Astrocyte (in vitro differentiated cells and primary cell): ENCODE data around the gene ZBTB47. TPM values are rescaled to one million over a fixed set of nuclear protein-coding genes. Genes with fewer than 3 reads are reported as not detected.

ENCODE experiments used
- DNase-seq: peaks from one replicate; pipeline ENCODE4 v3.0.0-alpha.2; 2010; ENCODE audit warnings: low read depth
- FAIRE-seq: peaks from 2 replicates; lab custom pipeline; 2011; peaks lifted over from hg19 to GRCh38; lab: Jason Lieb, UNC
- H2AFZ ChIP-seq: 2 replicates; pipeline ENCODE4 v1.6.0; 2012; ENCODE audit warnings: low read depth, low read length, inconsistent platforms
- H3K27ac ChIP-seq: 2 replicates; pipeline ENCODE4 v1.5.1; 2011; ENCODE audit warnings: low read depth, low read length, inconsistent platforms
- H3K27me3 ChIP-seq: 2 replicates; pipeline ENCODE4 v1.6.0; 2011; ENCODE audit warnings: low read length, inconsistent platforms; ENCODE audit not compliant: insufficient read depth
- H3K36me3 ChIP-seq: 2 replicates; pipeline ENCODE4 v1.5.1; 2011; ENCODE audit warnings: low read length, inconsistent platforms; ENCODE audit not compliant: insufficient read depth
- H3K4me1 ChIP-seq: 2 replicates; pipeline ENCODE4 v1.5.1; 2011; ENCODE audit warnings: low read length, inconsistent platforms; ENCODE audit not compliant: insufficient read depth
- H3K4me2 ChIP-seq: 2 replicates; pipeline ENCODE4 v1.6.0; 2012; ENCODE audit warnings: low read length, inconsistent platforms
- H3K4me3 ChIP-seq: 2 replicates; pipeline ENCODE4 v1.5.1; 2011; ENCODE audit warnings: low read depth, mild to moderate bottlenecking, low read length, inconsistent platforms; ENCODE audit not compliant: insufficient read depth
- H3K79me2 ChIP-seq: 2 replicates; pipeline ENCODE4 v1.6.0; 2012; ENCODE audit warnings: mild to moderate bottlenecking, low read length, inconsistent platforms; ENCODE audit not compliant: insufficient read depth
- H3K9ac ChIP-seq: 2 replicates; pipeline ENCODE4 v1.6.0; 2012; ENCODE audit warnings: mild to moderate bottlenecking, low read length, inconsistent platforms
- H3K9me3 ChIP-seq: 2 replicates; pipeline ENCODE4 v1.5.1; 2012; ENCODE audit warnings: low read depth, mild to moderate bottlenecking, low read length, inconsistent platforms; ENCODE audit not compliant: insufficient read depth
- H4K20me1 ChIP-seq: 2 replicates; pipeline ENCODE4 v1.6.0; 2012; ENCODE audit warnings: low read length, inconsistent platforms; ENCODE audit not compliant: insufficient read depth
- H3K27ac Mint-ChIP-seq: one replicate; pipeline ENCODE4 v1.8.0; 2021; ENCODE audit warnings: mild to moderate bottlenecking, mixed read lengths; ENCODE audit not compliant: unreplicated experiment
- H3K27me3 Mint-ChIP-seq: one replicate; pipeline ENCODE4 v1.8.0; 2021; ENCODE audit warnings: low read depth, mixed read lengths; ENCODE audit not compliant: unreplicated experiment
- H3K36me3 Mint-ChIP-seq: one replicate; pipeline ENCODE4 v1.8.0; 2021; ENCODE audit warnings: low read depth, mixed read lengths; ENCODE audit not compliant: unreplicated experiment
- H3K4me1 Mint-ChIP-seq: one replicate; pipeline ENCODE4 v1.8.0; 2021; ENCODE audit warnings: low read depth, mixed read lengths; ENCODE audit not compliant: unreplicated experiment
- H3K4me3 Mint-ChIP-seq: one replicate; pipeline ENCODE4 v1.8.0; 2021; ENCODE audit warnings: mild to moderate bottlenecking, moderate library complexity, mixed read lengths; ENCODE audit not compliant: unreplicated experiment
- H3K9me3 Mint-ChIP-seq: one replicate; pipeline ENCODE4 v1.8.0; 2021; ENCODE audit warnings: mild to moderate bottlenecking, mixed read lengths; ENCODE audit not compliant: unreplicated experiment
- EZH2 ChIP-seq: IDR thresholded peaks from 2 replicates; pipeline ENCODE4 v1.6.1; 2012; ENCODE audit warnings: mild to moderate bottlenecking, low read length, inconsistent platforms; ENCODE audit not compliant: insufficient read depth
- total RNA-seq: library from RNA; stranded (reverse); gene quantifications from 2 replicates; pipeline ENCODE4 v1.2.1, GENCODE V29; 2021
- TF ChIP-seq, protein P1 (sequence below): IDR thresholded peaks from 2 replicates; pipeline ENCODE4 v1.5.1; 2011; ENCODE audit warnings: low read depth, mild to moderate bottlenecking, inconsistent platforms, low read length, moderate library complexity; ENCODE audit not compliant: insufficient read depth

The ZBTB47 gene
- total RNA-seq, 1 donor from 2014 or later, result 9.3 TPM

GRCh38 chr3:42712688-42713372, 59.3 kb downstream of the ZBTB47 start:
- no peak overlapping the region for H3K4me3 Mint-ChIP-seq
- H3K27ac Mint-ChIP-seq, result no peak overlapping the region
- no peak for TF ChIP-seq EZH2
- Histone ChIP-seq H2AFZ (no peak overlapping the region), H4K20me1 (no peaks in the 10 kb centered on the region), H3K79me2 (no peaks in the 10 kb centered on the region), H3K27me3 (peaks cover 2% of the 10 kb centered on the region), H3K4me2 (no peak overlapping the region), H3K27ac (no peak overlapping the region), H3K4me3 (no peak overlapping the region), H3K9me3 (no peaks in the 10 kb centered on the region), H3K4me1 (no peaks in the 10 kb centered on the region), H3K36me3 (no peaks in the 10 kb centered on the region), H3K9ac (no peak overlapping the region)
- FAIRE-seq (no peak), DNase-seq (no peak)
- H3K9me3 Mint-ChIP-seq, result no peaks in the 10 kb centered on the region
- H3K27me3 Mint-ChIP-seq, result peaks cover 24% of the 10 kb centered on the region
- no peaks in the 10 kb centered on the region for H3K36me3 Mint-ChIP-seq
- H3K4me1 Mint-ChIP-seq, result no peaks in the 10 kb centered on the region

DNA sequence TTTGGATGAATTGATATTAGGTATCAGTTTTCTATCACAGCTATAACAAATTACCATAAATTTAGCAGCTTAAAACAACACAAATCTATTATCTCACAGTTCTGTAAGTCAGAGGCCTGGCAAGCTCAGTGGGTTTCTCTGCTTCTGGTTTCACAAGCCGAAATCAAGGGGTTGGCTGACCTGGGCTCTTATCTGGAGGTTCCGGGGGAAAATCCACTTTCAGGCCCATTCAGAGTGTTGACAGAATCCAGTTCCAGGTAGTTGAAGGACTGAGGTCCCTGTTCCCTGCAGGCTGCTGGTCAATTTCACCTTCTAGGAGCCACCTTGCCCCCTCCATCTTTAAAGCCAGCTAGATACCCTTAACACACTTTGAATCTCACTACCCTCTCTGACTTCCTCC, 60.2 kb downstream of the ZBTB47 start:
- TF ChIP-seq EZH2, result no peak
- TF ChIP-seq, protein P1, sequence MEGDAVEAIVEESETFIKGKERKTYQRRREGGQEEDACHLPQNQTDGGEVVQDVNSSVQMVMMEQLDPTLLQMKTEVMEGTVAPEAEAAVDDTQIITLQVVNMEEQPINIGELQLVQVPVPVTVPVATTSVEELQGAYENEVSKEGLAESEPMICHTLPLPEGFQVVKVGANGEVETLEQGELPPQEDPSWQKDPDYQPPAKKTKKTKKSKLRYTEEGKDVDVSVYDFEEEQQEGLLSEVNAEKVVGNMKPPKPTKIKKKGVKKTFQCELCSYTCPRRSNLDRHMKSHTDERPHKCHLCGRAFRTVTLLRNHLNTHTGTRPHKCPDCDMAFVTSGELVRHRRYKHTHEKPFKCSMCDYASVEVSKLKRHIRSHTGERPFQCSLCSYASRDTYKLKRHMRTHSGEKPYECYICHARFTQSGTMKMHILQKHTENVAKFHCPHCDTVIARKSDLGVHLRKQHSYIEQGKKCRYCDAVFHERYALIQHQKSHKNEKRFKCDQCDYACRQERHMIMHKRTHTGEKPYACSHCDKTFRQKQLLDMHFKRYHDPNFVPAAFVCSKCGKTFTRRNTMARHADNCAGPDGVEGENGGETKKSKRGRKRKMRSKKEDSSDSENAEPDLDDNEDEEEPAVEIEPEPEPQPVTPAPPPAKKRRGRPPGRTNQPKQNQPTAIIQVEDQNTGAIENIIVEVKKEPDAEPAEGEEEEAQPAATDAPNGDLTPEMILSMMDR, result no peak
- Histone ChIP-seq H3K4me3 (no peak overlapping the region), H3K9ac (no peak overlapping the region), H3K27me3 (peaks cover 2% of the 10 kb centered on the region), H3K4me1 (no peaks in the 10 kb centered on the region), H4K20me1 (no peaks in the 10 kb centered on the region), H3K36me3 (no peaks in the 10 kb centered on the region), H3K9me3 (no peaks in the 10 kb centered on the region), H3K79me2 (no peaks in the 10 kb centered on the region), H3K4me2 (no peak overlapping the region), H3K27ac (no peak overlapping the region), H2AFZ (no peak overlapping the region)
- H3K4me1 Mint-ChIP-seq, result no peaks in the 10 kb centered on the region
- peaks cover 30% of the 10 kb centered on the region for H3K27me3 Mint-ChIP-seq
- no peak for FAIRE-seq
- H3K36me3 Mint-ChIP-seq, result no peaks in the 10 kb centered on the region
- no peak overlapping the region for H3K27ac Mint-ChIP-seq
- no peaks in the 10 kb centered on the region for H3K9me3 Mint-ChIP-seq
- DNase-seq, result no peak
- no peak overlapping the region for H3K4me3 Mint-ChIP-seq

DNA sequence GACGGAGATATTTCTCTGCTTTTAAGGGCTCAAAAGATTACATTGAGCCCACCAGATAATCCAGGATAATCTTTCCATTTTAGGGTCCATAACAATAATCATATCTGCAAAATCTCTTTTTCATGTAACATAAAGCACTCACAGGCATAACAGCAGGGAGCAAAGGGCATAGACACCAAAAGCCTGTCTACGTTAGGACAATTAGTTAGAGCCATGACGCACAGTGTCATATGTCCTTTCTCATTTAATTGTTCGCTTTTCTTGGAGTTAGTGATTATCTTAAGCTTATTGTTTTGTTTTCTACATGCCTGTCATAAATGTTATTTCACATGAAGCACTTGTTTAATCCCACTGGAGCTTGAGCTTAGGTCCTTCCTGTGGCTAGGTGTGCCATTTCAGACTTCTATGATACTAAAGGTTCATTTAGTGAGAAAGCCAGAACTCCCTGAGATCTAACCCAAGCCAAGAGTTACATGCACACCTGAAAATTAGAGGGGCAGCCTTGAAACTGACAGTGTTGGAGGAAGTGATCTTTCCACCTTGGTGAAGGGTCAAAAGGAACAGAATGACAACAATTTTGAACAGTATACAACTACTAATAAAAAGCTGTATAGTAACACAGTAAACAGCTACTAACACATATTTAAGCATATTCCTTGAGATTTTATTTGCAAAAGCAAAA, 60.8 kb downstream of the ZBTB47 start:
- Histone ChIP-seq H2AFZ (no peak overlapping the region), H4K20me1 (no peaks in the 10 kb centered on the region), H3K27me3 (peaks cover 4% of the 10 kb centered on the region), H3K9me3 (no peaks in the 10 kb centered on the region), H3K4me1 (no peaks in the 10 kb centered on the region), H3K9ac (no peak overlapping the region), H3K4me3 (no peak overlapping the region), H3K27ac (no peak overlapping the region), H3K79me2 (no peaks in the 10 kb centered on the region), H3K36me3 (no peaks in the 10 kb centered on the region), H3K4me2 (no peak overlapping the region)
- no peak overlapping the region for H3K4me3 Mint-ChIP-seq
- H3K27ac Mint-ChIP-seq, result no peak overlapping the region
- peaks cover 2% of the 10 kb centered on the region for H3K9me3 Mint-ChIP-seq
- H3K4me1 Mint-ChIP-seq, result no peaks in the 10 kb centered on the region
- no peak for TF ChIP-seq EZH2
- TF ChIP-seq, protein P1, result no peak
- DNase-seq (no peak), FAIRE-seq (no peak)
- H3K27me3 Mint-ChIP-seq, result peaks cover 25% of the 10 kb centered on the region
- no peaks in the 10 kb centered on the region for H3K36me3 Mint-ChIP-seq

Other genes starting within 250 kb of the ZBTB47 start
- gene LYZL4, start 243.1 kb upstream of the ZBTB47 start, total RNA-seq, result not detected in 2 replicates
- gene VIPR1, start 151.1 kb upstream of the ZBTB47 start, total RNA-seq, result 0.68 TPM in 1 of 2 replicates, not detected in the other
- 36.7 and 37.4 TPM in 2 replicates for gene SEC22C, start 71.7 kb upstream of the ZBTB47 start, total RNA-seq
- 22.8 and 26.1 TPM in 2 replicates for gene SS18L2, start 62.8 kb upstream of the ZBTB47 start, total RNA-seq
- 58.9 and 70.3 TPM in 2 replicates for gene NKTR, start 53.0 kb upstream of the ZBTB47 start, total RNA-seq
- not detected in 2 replicates for gene KLHL40, start 31.8 kb downstream of the ZBTB47 start, total RNA-seq
- gene HHATL, start 49.1 kb downstream of the ZBTB47 start, total RNA-seq, result not detected in 2 replicates
- 0.84 and 1.3 TPM in 2 replicates for gene CCDC13, start 119.6 kb downstream of the ZBTB47 start, total RNA-seq
- gene HIGD1A, start 150.8 kb downstream of the ZBTB47 start, total RNA-seq, result 125 and 150 TPM in 2 replicates
- 1.7 and 2.1 TPM in 2 replicates for gene ACKR2, start 155.7 kb downstream of the ZBTB47 start, total RNA-seq
- not detected in 2 replicates for gene CYP8B1, start 222.2 kb downstream of the ZBTB47 start, total RNA-seq